ENCODE data around the gene VGLL2.
"Not testable (repeated sequence)": the region's sequence is repeated elsewhere in the genome, so short reads cannot be mapped to it uniquely, and the experiment has no call there.

VGLL2 gene, protein sequence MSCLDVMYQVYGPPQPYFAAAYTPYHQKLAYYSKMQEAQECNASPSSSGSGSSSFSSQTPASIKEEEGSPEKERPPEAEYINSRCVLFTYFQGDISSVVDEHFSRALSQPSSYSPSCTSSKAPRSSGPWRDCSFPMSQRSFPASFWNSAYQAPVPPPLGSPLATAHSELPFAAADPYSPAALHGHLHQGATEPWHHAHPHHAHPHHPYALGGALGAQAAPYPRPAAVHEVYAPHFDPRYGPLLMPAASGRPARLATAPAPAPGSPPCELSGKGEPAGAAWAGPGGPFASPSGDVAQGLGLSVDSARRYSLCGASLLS

GRCh38 chr6:117265410-117266256 is at the start of gene VGLL2:
Gene VGLL2 (plus strand): TSS chr6:117265558. CDS start chr6:117265764, 206 bp downstream.
- no peak for DNase-seq

GRCh38 chr6:117222861-117223260 is 42.5 kb upstream of the VGLL2 start:
- DNase-seq: no peak

- DNase-seq: no peak
Observed at GRCh38 chr6:117226778-117227177, 38.6 kb upstream of the VGLL2 start.

GRCh38 chr6:117227245-117227962 is 38.0 kb upstream of the VGLL2 start:
- no peak for DNase-seq

DNA sequence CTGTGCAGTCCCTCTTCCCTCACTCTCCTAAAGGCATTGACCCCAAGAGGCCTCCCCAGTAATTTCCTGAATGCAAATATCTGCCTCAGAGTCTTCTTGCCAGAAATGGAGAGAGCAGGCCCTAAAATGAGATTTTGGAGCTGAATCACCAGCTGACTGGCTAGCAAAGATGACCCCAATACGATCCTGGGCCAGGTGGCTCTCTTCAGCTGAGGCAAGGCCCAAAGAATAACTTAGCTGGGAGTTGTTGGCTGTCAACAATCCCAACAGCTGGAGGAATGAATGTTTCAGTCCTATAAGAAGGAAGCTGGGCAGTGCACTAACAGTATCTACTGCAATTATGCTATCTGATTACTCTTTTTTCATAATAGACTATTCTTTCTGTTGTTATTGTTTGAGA is 37.2 kb upstream of the VGLL2 start:
- no peak for DNase-seq

- no peak for DNase-seq
Observed at GRCh38 chr6:117229870-117230269, 35.5 kb upstream of the VGLL2 start.

DNA sequence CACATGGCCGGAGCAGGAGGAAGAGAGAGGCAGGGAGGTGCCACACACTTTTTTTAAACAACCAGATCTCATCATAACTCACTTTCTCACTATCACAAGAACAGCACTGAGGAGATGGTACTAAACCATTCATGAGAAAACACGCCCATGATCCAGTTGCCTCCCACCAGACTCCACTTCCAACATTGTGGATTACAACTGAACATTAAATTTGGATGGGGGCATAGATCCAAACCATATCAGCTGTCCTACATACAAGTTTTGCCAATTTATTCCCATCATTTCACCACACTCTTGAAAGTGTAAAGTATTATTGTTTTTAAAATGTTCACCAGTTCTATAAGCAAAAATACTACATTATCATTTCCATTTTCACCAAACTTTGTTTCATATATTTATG is 33.9 kb upstream of the VGLL2 start:
- no peak for DNase-seq

DNA sequence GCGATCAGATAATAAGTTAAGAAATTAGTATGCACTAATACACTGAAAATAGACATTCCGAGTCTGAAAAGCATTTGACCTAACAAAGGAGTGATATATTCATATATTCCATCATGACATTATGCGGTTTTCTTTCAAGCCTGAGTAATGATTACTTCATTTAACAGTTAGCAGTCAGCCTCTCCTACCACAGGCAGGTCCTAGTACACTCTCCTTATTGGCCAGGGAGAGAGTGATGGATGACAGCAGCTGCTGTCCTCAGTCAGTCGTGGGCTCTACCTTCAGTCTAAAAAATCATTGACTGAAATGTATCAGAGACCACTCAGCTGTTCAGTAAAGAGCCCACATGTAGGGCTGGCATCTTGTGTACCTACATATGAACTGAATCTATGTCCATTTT is 33.2 kb upstream of the VGLL2 start:
- DNase-seq: no peak

- no peak for DNase-seq
Observed at GRCh38 chr6:117233145-117233544, 32.2 kb upstream of the VGLL2 start.

- DNase-seq: no peak
Observed at GRCh38 chr6:117237561-117237960, 27.8 kb upstream of the VGLL2 start.

DNA sequence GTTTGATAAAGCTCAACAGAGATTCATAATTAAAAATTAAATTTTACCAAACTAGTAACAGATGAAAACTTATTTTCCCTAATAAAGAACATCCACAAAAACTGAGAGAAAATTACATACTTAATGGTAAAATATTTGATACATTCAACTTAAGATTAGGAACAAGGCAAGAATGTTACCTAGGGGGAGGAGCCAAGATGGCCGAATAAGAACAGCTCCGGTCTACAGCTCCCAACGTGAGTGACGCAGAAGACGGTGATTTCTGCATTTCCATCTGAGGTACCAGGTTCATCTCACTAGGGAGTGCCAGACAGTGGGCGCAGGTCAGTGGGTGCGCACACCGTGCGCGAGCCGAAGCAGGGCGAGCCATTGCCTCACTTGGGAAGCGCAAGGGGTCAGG is 20.8 kb upstream of the VGLL2 start:
- DNase-seq: not testable (repeated sequence)

DNA sequence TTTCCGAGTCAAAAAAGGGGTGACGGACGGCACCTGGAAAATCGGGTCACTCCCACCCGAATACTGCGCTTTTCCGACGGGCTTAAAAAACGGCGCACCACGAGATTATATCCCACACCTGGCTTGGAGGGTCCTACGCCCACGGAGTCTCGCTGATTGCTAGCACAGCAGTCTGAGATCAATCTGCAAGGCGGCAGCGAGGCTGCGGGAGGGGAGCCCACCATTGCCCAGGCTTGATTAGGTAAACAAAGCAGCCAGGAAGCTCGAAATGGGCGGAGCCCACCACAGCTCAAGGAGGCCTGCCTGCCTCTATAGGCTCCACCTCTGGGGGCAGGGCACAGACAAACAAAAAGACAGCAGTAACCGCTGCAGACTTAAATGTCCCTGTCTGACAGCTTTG is 20.4 kb upstream of the VGLL2 start:
- DNase-seq: not testable (repeated sequence)

DNA sequence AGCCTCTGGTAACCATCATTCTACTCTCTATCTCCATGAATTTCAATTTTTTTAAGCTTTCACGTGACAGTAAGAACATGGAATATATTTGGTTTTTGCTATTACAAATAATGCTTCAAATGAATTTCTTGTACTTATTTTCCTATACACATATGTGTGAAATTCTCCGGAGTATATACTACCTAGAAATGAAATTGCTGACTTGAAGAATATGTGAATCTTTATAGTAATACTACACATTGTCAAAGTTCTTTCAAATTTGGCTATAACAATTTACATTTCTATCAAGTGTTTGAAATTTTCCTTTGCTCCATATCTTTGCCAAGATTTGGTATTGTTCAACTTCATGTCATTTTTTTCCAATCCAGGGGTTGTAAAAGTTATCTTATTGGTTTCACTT is 11.6 kb upstream of the VGLL2 start:
- DNase-seq: no peak

GRCh38 chr6:117262799-117263198 is 2.6 kb upstream of the VGLL2 start:
- no peak for DNase-seq

- DNase-seq: no peak
Observed at GRCh38 chr6:117263353-117263927, 1.9 kb upstream of the VGLL2 start.

DNA sequence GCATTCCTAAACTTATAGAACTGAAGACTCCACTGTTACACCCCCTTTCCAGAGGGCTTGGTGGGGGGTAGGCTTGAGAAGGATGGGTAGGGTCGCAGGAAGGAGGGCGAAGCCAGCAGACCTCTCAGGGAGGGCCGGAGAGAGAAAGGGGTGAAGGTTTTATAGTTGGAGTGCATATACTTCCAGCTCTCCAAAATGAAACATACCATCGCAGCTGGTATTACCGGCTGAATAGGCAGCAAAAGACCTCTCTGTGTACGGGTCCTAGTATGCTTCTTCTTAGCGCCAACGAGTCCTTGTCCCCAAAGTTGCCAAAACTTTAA is 1.0 kb upstream of the VGLL2 start:
- DNase-seq: no peak

DNA sequence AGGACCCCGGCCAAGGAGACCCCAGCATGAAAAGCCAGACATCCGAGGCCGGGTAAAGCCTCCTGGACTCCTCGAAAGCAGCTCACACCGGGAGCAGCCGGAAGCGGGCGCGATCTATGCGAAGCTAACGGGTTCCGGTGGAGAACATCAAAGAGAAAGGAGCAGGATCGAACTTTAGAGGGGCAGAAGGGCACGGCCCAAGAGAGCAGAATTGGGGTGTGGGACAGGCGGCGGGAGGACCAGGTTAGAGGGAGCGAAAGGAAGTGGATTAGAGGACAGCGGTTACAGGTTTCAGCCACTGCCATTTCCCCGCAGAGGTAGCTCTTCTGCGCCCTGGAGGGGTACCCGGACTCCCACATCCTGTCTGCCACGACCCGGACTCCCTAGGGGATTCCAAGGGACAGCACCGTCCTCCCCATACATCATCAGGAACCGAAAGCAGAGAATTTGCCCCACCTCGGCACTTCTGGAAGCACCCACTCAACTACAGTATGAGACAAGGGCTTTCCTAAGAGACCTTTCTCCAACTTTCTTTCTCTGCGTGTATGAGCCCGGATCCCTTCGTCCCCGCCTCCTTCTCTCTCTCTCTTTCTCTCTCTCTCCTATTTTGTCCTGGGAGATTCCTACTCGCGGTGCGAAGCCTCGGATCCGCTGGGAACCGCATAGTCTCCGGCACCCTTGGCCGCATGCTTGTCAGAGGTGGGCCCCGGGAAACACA is 507 bp upstream of the VGLL2 start:
- no peak for DNase-seq

GRCh38 chr6:117266257-117267053 is 1.1 kb downstream of the VGLL2 start:
- no peak for DNase-seq

DNA sequence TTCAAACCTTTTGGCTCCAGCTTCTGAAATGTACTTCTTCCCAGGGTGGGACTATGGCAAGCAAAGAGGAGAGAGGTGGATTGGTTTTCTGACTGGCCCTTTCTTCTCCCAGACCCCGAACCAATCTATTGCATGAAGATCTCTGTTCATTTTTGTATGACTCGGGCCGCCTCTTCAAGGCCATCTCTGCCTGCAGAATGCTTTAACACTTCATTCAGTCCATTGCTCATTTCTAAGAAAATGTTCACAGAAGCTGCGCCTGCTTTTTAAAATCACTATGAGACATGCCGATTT is 1.6 kb downstream of the VGLL2 start:
- no peak for DNase-seq

DNA sequence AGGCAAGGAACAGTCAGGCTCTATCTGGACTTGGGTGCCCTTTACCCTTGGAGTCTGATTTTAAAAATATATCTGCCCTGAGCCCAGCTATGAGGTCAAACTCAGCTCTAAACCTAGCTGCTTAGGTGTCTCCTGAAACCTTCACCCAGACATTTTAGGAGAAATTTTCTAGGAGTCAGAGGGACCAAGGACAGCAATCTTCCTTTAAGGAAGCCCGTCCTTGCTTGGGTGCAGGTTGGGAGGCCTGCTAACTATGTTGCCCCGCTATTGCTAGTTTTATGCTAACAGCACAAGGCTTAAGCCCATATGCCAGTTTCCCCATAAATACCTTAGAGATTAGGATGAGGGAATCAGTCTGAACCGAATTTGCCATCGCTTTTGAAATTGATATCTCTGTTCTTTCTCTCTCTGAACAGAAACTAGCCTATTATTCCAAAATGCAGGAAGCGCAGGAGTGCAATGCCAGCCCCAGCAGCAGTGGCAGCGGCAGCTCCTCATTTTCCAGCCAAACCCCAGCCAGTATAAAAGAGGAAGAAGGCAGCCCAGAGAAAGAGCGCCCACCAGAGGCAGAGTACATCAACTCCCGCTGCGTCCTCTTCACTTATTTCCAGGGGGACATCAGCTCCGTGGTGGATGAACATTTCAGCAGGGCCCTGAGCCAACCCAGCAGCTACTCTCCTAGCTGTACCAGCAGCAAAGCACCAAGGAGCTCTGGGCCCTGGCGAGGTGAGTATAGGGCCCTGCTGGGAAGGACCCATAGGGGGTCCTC is 2.6 kb downstream of the VGLL2 start:
- no peak for DNase-seq

DNA sequence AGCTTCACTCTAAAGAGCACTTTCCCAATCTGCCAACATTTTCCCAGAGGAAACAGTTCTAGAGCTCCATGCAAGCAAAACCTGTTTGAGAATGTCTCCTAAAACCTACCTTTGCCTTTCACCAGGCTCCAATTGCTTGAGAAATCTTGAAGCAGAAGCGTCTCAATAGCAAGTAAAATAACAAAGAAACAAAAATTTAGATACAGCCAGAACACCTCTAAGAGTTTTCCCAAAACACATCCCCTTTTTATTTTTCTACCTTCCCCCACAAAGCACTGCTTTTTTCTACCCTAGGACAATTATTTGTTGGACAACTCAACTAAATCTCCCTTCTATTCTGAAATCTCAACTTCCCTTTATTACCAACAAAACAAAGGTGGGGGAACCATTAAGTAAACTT is 3.6 kb downstream of the VGLL2 start:
- DNase-seq: no peak

Data from NCI-H1417 treated with DMSO at 0.1 percent for 48 hours (cell line).